ENCODE measurements around the gene HOXA11.

The HOXA11 gene

DNA sequence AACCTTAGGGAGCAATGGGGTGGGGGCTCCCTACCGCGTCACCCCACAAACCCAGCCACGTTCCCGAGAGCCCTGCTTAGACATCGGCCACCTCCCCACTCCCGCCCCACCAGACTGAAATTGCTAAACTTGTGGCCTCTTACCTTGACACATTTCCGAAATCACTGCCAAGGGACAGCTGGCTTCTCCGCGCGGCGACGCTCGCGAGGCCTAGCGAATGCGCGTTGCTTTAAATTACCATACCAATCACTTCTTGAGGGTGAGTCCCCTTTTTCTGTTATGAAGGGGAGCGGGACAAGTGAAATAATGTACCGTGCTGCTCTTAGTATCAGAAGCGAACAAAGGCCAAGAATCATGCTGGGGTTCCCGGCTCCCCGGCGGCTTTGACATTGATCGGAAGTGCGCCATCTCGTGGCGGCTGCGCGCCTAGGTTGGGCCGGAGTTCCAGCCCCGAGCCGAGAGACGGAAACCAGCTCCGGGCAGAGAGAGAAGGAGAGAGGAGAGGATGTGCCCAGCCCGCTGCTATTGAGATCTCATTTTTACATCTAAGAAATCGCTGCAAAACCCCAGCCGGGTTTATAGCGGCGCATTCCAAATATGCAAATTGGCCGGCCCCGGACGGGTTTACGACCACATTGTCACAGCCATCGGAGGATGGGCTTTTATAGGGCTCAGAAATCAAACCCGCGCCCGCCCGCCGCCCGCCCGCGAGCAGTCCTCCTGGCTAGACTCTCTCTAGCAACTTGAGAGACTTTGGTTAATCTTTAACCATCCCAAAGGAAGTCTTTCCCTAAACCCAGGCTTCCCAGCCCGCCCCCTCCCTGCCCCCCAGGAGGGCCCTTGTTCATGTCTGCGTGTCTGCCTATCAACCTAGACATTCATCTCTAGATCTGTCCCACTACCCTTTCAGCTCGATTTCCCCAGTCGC lies 5.3 kb downstream of the HOXA11 start:
- no peak for DNase-seq

DNA sequence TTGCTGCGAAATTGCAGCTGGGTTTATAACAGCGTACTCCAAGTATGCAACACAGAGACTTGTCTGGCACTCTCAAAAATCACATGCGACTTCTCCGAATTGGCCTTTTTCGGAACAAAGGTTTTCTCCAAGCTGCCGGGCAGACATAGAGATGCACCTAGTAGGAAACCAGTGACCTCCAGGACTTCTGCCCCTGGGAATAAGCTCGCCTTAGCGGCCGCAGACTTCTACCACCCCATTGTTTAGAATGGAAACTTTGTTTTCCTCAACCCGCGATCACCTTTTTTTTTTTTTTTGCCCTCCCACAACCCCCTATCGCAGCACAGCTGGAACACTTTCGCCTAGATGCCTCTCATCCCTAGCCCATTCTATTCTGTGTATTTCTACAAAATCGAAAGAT lies 6.0 kb downstream of the HOXA11 start:
- no peak for DNase-seq

- no peak for DNase-seq
These were observed 6.7 kb downstream of the HOXA11 start for GRCh38 chr7:27178366-27178765.

- DNase-seq: no peak
These were observed 7.2 kb downstream of the HOXA11 start for GRCh38 chr7:27177795-27178320.

DNA sequence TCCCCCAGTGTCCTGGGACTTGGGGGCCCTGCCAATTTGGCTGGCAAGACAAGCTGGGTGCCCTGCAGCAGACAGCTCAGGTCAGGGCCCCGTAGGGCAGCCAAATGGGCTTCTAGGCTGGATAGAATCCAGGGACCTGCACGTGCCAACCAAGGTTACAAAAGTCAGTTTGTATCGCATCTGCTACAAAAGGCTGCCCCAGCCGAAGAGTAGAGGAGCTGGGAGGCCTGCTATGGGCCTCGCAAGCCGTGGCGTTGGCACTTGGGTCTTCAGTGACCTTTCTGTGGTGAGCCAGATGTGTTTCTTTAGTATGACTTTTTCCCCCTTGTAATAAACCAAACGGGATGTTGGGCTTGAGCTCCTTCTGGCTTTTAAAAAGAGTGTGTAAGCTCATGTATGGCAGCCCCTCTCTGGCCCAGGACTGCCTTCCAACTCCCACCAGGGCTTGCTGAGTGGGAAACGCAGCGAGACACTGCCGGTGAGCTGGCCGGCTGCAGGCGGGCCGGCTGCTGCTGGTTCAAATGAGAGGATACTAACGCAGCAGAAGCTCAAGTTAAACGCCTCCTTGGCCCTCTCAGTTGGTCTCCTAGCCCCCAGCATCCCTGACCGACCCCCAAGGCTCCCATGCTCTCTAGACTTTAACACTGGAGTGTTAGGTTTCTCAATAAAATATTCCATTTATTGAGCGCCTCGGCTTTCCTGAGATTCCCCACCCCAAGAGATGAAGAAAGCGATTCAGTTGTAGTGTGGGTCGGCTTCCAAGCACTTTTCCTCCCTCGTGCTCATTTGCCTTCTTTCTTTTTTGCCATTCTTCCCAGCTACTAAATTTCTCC lies 7.9 kb downstream of the HOXA11 start:
- no peak for DNase-seq

DNA sequence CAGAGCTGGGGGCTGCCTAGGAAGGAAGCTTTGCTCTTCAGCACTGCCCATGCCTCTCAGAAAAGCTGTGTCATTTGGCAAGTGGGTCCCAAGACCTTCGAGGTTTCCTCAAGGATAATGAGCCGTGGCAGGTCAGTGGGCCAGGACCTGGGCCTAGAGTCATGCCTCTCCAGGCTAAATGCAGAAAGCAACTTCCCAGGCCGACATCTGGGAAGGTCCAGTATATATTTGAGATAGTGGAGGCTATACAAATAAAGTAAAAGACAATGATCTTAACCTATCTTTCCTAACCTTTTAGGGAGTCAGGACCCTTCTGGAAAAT lies 8.5 kb downstream of the HOXA11 start:
- no peak for DNase-seq

DNA sequence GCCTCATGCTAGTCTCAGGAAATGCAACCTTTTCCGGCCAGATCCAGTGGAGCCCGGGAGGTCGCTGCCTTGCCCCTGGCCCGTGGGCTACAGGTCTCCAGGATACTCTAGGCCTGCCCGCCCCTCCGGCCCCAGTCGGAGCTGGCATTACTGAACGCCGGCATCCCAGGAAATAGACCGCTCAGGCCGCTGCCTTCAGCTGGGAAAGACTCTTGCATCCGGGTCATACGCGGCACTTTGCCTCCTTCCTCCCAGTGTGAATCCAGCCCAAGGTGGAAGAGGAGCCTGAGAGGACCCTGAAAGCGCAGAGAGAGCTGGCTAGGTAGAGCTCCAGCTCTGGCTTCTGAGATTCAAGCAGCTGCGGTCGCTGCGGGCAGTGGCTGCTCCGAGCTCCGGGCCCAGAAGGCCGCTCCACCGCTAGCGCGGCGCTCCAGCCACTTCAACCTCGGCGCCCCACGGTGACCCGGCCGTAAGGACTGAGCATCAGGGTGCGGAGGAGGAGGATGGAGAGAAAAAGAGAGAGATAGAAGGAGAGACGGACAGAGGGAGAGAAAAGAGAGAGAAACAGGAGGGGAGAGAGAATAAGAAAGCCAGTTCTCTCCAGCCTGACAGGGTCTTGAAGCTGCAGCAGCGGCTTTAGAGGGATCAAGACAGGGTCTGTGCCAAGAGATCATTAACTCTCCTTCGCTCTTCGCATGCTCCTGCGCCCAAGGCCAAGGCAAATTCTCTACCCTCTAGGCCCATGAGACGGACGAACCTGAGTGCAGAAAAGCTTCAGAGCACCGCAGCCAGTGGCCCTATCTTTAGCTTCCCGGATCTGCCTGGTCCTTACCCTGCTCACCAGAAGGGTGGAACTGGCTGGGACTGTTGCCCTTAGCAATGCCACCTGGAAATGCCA lies 9.2 kb downstream of the HOXA11 start:
- no peak for DNase-seq

DNA sequence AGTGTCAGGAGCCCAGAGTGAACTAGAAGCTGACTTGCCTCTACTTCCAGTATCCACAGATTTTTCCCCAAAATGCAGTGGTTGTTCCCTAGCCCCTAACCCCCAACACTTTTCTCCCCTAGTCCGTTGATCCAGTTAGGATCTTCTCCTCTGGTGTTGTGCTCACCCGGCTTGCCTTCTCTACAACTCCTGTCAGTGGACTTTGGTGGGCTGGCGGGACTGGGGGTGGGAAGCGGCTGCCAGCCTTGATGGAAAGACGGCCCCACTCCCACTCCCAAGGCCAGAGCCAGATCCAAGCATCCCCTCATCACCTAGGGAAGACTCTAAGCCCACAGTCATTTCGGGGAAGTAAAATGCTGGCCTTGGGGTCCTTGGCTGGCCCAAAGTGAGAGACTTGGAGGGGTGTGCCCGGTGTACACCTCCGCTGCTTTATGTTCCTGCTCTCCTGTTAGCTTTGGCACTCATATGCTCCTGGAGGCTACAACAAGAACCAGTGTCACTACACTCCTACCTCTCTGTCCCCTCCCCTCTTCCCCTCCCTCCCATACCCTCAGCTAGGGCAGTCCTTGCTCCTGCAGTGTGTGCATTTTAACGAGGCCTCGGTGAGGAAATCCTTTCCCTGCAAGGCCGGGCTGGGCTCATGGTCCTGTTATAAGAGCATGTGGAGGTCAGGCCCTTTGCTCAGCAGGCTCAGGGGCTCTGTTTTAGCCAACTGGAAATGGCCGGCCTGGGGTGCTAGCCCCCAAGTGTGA lies 10.0 kb downstream of the HOXA11 start:
- DNase-seq: no peak

GRCh38 chr7:27173956-27174873 lies 10.8 kb downstream of the HOXA11 start, which contains the start of gene HOXA10:
TSS of gene HOXA10 (minus strand) at chr7:27174320. CDS start at chr7:27174306, 14 bp downstream.
- no peak for DNase-seq

- DNase-seq: no peak
These were observed 11.5 kb downstream of the HOXA11 start for GRCh38 chr7:27173511-27173955.

DNA sequence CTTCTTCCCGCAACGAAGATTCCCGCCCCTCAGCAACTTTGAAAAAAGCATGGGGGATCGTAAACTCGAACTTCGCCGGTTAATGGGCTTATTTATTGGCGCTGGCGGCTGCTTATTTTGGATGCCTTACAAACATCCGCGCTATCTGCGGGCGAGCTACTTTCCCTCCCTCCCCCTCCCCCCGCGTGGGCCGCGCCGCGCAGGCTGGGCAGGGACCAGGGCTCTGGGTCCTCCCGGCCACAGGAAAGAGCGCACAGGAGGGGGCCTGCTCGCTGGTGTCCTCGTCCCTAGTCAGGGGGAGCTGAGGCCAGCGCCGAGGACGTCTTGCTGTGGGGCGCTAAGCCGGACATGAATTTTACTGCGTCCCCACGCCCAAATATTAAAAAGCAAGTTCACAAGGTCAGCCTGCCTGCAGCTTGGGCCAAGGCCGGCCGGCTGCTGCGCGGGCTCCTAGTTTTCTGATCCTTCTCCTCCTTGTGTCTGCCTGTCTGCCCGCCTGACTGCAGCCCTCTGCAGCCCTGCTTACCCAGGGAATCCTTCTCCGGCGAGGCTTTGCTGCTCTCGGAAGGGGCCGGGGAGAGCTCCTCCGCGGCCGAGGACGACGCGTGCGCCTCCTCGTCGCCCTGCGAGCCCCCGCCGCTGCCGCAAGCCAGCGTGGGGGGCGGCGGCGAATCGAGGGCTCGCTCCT lies 12.1 kb downstream of the HOXA11 start:
- no peak for DNase-seq

- DNase-seq: no peak
These were observed 12.7 kb downstream of the HOXA11 start for GRCh38 chr7:27172315-27172774.

DNA sequence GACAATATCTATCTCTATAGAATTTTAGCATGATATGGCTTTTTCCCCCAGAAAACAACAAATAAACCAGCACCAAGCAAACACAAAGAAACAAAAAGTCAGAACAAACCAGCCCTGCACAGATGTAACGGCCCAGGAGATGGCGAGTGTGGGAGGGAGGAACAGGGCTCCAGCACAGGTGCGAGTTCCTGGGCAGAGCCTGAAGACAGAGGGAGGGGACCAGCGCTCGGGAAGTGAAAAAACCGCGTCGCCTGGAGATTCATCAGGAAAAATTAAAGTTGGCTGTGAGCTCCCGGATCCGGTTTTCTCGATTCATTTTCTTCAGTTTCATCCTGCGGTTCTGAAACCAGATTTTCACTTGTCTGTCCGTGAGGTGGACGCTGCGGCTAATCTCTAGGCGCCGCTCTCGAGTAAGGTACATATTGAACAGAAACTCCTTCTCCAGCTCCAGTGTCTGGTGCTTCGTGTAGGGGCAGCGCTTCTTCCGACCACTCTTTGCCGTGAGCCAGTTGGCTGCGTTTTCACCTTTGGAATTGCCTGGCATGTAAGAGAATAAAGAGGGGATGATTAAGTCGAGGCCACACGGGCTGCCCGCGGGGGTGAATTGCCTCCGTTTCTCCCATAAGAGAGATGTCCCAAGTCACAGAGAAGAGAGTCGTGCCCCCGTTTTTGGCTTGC lies 13.3 kb downstream of the HOXA11 start:
- no peak for DNase-seq

GRCh38 chr7:27171325-27171636 lies 13.8 kb downstream of the HOXA11 start:
- DNase-seq: no peak

- peak; percentile 38 for DNase-seq
These were observed 14.4 kb downstream of the HOXA11 start for GRCh38 chr7:27170426-27171324.

DNA sequence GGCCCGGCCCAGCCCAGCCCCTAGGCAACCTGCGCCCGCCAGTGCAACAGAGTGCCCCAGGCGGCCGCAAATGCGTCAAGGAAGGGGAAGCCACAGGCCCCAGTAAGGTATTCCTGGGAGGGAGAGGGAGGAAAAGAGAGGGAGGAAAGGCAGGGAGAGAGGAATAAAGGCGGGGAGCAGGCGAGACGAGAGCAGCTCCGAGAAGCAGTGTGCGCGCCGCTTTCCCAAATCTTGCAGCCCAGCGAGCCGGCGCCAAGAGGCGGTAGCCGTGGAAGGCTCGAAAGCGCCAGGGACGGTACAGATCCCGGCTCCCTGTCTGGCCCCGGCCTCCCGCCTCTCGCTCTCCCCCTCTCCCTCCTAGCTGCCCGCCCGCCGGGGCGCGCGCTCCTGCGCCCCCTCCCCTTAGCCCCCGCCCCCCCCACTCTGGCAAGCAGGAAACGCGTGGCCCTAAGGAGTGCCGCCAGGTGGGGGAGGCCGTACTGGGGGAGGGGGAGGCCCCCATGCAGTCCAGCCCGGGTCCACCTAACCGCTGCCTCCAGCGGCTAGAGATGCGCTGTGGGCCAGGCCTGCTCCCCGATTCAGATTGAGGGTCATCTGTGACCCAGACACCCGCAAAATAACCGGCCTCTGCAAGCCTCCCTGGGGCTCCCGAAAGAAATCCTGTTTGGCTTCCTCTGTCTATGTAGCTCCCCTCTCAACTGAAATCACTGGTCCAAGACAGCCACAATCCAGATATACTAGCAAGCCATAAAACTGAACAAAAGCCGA lies 15.2 kb downstream of the HOXA11 start:
- peak; percentile 38 for DNase-seq

DNA sequence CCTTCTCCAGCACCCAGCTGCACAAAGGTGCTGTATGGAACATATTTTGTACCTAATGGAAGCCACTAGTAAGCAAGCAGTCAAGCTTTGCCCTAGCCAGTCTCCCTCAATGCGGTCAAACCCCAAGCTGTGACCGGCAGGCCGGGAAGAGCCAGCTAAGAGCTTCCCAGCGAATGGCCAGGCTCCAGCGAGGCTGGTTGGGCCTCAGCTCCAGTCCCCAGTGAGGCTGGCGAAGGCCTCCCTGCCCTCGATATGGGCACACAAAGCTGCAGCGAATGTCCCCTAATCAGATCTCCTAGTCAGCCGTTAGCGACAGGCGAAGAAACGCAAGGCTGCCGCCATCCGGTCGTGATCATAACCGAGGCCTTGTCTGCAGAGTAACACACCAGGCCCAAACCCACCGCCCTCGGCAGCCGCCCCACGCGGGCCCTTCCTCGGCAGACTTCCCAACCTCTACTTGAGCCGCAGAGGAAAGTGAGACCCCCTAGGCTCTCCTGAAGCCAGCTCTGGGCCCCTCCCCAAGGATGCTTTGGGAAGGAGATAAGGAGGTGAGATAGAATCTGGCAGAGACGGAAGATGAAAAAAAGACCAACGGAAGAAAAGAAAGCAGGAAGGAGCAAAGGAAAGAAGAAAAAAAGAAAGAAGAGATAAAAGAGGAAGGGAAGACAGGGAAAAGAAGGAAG lies 16.6 kb downstream of the HOXA11 start:
- DNase-seq: no peak

Data from NCI-H2081 treated with DMSO at 0.1 percent for 48 hours (cell line).